Measurements from ENCODE around the gene SLC27A5. TPM values are rescaled to one million over a fixed set of nuclear protein-coding genes. Genes with fewer than 3 reads are reported as not detected.

Gene SLC27A5
- total and polyA plus RNA-seq, 2 of the 13 experiments (the other 11 are each of a cell fraction or from before 2014, with no cell fraction given), result 30.3 to 40.2 TPM

GRCh38 chr19:58451358-58452101 lies 60.3 kb downstream of the SLC27A5 start, which contains the start of gene ZNF324B (continued):
- no peak for TF ChIP-seq MTERF4 (CRISPR knock-in tag; IDR thresholded peaks at IDR 0.05)
- no peak for TF ChIP-seq TERF1 (CRISPR knock-in tag; IDR thresholded peaks at IDR 0.05)
- TF ChIP-seq GATAD2A (CRISPR knock-in tag; IDR thresholded peaks at IDR 0.05), result no peak
- TF ChIP-seq PCBP1 (IDR thresholded peaks at IDR 0.05; ENCODE audit: borderline replicate concordance, low read depth, low read length), result peak; percentile 47; the same call in 1 of the 2 replicates
- TF ChIP-seq ZNF891 (CRISPR knock-in tag; IDR thresholded peaks at IDR 0.05), result no peak; the same call in 1 of the 2 replicates
- no peak for TF ChIP-seq ZNF615 (CRISPR knock-in tag; IDR thresholded peaks at IDR 0.05; ENCODE audit: borderline replicate concordance)
- TF ChIP-seq MXI1 (IDR thresholded peaks at IDR 0.05; ENCODE audit: borderline replicate concordance, low read depth, low read length), result peak; percentile 93; the same call in 1 of the 3 replicates
- no peak; the same call in 1 of the 2 replicates for TF ChIP-seq PITX1 (CRISPR knock-in tag; IDR thresholded peaks at IDR 0.05)
- no peak for TF ChIP-seq CCAR2 (optimal IDR thresholded peaks at IDR 0.05; ENCODE audit: low read depth, low read length)
- TF ChIP-seq NCOA1 (CRISPR knock-in tag; IDR thresholded peaks at IDR 0.05), result no peak
- peak; percentile 48 for TF ChIP-seq MNT (IDR thresholded peaks at IDR 0.05)
- TF ChIP-seq ZFP82 (CRISPR knock-in tag; IDR thresholded peaks at IDR 0.05; ENCODE audit: borderline replicate concordance), result no peak
- no peak for TF ChIP-seq ZNF639 (CRISPR knock-in tag; conservative IDR thresholded peaks at IDR 0.05)
- peak; percentile 14; the same call in 1 of the 2 replicates for TF ChIP-seq CTCF (CRISPR knock-in tag; IDR thresholded peaks at IDR 0.05)
- TF ChIP-seq GFI1 (CRISPR knock-in tag; IDR thresholded peaks at IDR 0.05; ENCODE audit: borderline replicate concordance), result no peak
- TF ChIP-seq ASH2L (IDR thresholded peaks at IDR 0.05; ENCODE audit: insufficient read length, low read depth, low read length), result peak; percentile 48
- TF ChIP-seq MTF2 (CRISPR knock-in tag; IDR thresholded peaks at IDR 0.05; ENCODE audit: borderline replicate concordance), result no peak; the same call in 1 of the 2 replicates
- TF ChIP-seq ZNF607 (CRISPR knock-in tag; IDR thresholded peaks at IDR 0.05; ENCODE audit: borderline replicate concordance), result peak; percentile 73; the same call in 1 of the 2 replicates
- TF ChIP-seq MTA1 (CRISPR knock-in tag; IDR thresholded peaks at IDR 0.05; ENCODE audit: borderline replicate concordance), result no peak

Data from HepG2 (cell line).